ENCODE measurements around the gene ALLC.
"Not testable (repeated sequence)": the region's sequence is repeated elsewhere in the genome, so short reads cannot be mapped to it uniquely, and the experiment has no call there.

Gene ALLC

GRCh38 chr2:3635171-3635974, 22.6 kb upstream of the ALLC start:
- Histone ChIP-seq H3K9me2 (replicated peaks; ENCODE audit: control insufficient read depth, low read length) (no peaks in the 10 kb centered on the region), H4K20me1 (ENCODE audit: control insufficient read depth, insufficient read depth, low read depth, low read length) (no peaks in the 10 kb centered on the region), H3K9me3 (ENCODE audit: control insufficient read depth, insufficient read depth, low read length) (no peaks in the 10 kb centered on the region), H3K4me2 (ENCODE audit: low read length) (no peak overlapping the region), H3K27me3 (ENCODE audit: control insufficient read depth, low read length) (no peaks in the 10 kb centered on the region; the same call in 1 of the 2 replicates), H3K4me3 (ENCODE audit: low read length) (no peak overlapping the region), H3F3A (ENCODE audit: control insufficient read depth, insufficient read depth) (no peaks in the 10 kb centered on the region), H3K27ac (ENCODE audit: low read depth, low read length) (no peak overlapping the region), H3K36me3 (ENCODE audit: control insufficient read depth, low read length) (no peaks in the 10 kb centered on the region), H3K4me1 (ENCODE audit: control insufficient read depth, low read length) (0 out of 2 replicates have a peak, but pooled peaks cover 3% of the 10 kb centered on the region), H3K79me2 (ENCODE audit: control insufficient read depth, low read length) (no peaks in the 10 kb centered on the region)
- TF ChIP-seq EZH2phosphoT487 (IDR thresholded peaks at IDR 0.05; ENCODE audit: borderline replicate concordance, low read length) (no peak), CTCF (IDR thresholded peaks at IDR 0.05; ENCODE audit: low read depth, low read length, poor library complexity, severe bottlenecking) (no peak)

- not testable (repeated sequence) for H4K20me1 ChIP-seq (ENCODE audit: control insufficient read depth, insufficient read depth, low read depth, low read length); H3K4me3 ChIP-seq (ENCODE audit: low read length); H3K4me2 ChIP-seq (ENCODE audit: low read length); H3K79me2 ChIP-seq (ENCODE audit: control insufficient read depth, low read length); H3K27me3 ChIP-seq (ENCODE audit: control insufficient read depth, low read length); H3K36me3 ChIP-seq (ENCODE audit: control insufficient read depth, low read length); H3K9me2 ChIP-seq (replicated peaks; ENCODE audit: control insufficient read depth, low read length); H3F3A ChIP-seq (ENCODE audit: control insufficient read depth, insufficient read depth); H3K9me3 ChIP-seq (ENCODE audit: control insufficient read depth, insufficient read depth, low read length); H3K4me1 ChIP-seq (ENCODE audit: control insufficient read depth, low read length); H3K27ac ChIP-seq (ENCODE audit: low read depth, low read length)
These were observed 22.0 kb upstream of the ALLC start for GRCh38 chr2:3635975-3636327.

GRCh38 chr2:3636586-3637310, 21.3 kb upstream of the ALLC start:
- Histone ChIP-seq H3K9me2 (replicated peaks; ENCODE audit: control insufficient read depth, low read length) (no peaks in the 10 kb centered on the region), H3K27me3 (ENCODE audit: control insufficient read depth, low read length) (no peaks in the 10 kb centered on the region; the same call in 1 of the 2 replicates), H3K79me2 (ENCODE audit: control insufficient read depth, low read length) (no peaks in the 10 kb centered on the region), H3K36me3 (ENCODE audit: control insufficient read depth, low read length) (no peaks in the 10 kb centered on the region), H3F3A (ENCODE audit: control insufficient read depth, insufficient read depth) (no peaks in the 10 kb centered on the region), H3K27ac (ENCODE audit: low read depth, low read length) (no peak overlapping the region), H3K4me3 (ENCODE audit: low read length) (no peak overlapping the region), H3K4me1 (ENCODE audit: control insufficient read depth, low read length) (0 out of 2 replicates have a peak, but pooled peaks cover 3% of the 10 kb centered on the region), H3K9me3 (ENCODE audit: control insufficient read depth, insufficient read depth, low read length) (no peaks in the 10 kb centered on the region), H4K20me1 (ENCODE audit: control insufficient read depth, insufficient read depth, low read depth, low read length) (no peaks in the 10 kb centered on the region), H3K4me2 (ENCODE audit: low read length) (no peak overlapping the region)
- no peak for TF ChIP-seq EZH2phosphoT487 (IDR thresholded peaks at IDR 0.05; ENCODE audit: borderline replicate concordance, low read length)
- no peak for TF ChIP-seq CTCF (IDR thresholded peaks at IDR 0.05; ENCODE audit: low read depth, low read length, poor library complexity, severe bottlenecking)

- Histone ChIP-seq H3K4me3 (ENCODE audit: low read length) (no peak overlapping the region), H3K4me1 (ENCODE audit: control insufficient read depth, low read length) (0 out of 2 replicates have a peak, but pooled peaks cover 3% of the 10 kb centered on the region), H3K27me3 (ENCODE audit: control insufficient read depth, low read length) (no peaks in the 10 kb centered on the region; the same call in 1 of the 2 replicates), H3K4me2 (ENCODE audit: low read length) (no peak overlapping the region), H3F3A (ENCODE audit: control insufficient read depth, insufficient read depth) (no peaks in the 10 kb centered on the region), H3K79me2 (ENCODE audit: control insufficient read depth, low read length) (no peaks in the 10 kb centered on the region), H3K9me3 (ENCODE audit: control insufficient read depth, insufficient read depth, low read length) (no peaks in the 10 kb centered on the region), H4K20me1 (ENCODE audit: control insufficient read depth, insufficient read depth, low read depth, low read length) (no peaks in the 10 kb centered on the region), H3K36me3 (ENCODE audit: control insufficient read depth, low read length) (no peaks in the 10 kb centered on the region), H3K9me2 (replicated peaks; ENCODE audit: control insufficient read depth, low read length) (no peaks in the 10 kb centered on the region), H3K27ac (ENCODE audit: low read depth, low read length) (no peak overlapping the region)
- TF ChIP-seq CTCF (IDR thresholded peaks at IDR 0.05; ENCODE audit: low read depth, low read length, poor library complexity, severe bottlenecking) (no peak), EZH2phosphoT487 (IDR thresholded peaks at IDR 0.05; ENCODE audit: borderline replicate concordance, low read length) (no peak)
These were observed 20.7 kb upstream of the ALLC start for GRCh38 chr2:3637311-3637675.
